OCI-LY1 (cell line): ENCODE measurements around the gene TRAPPC14.

ENCODE experiments used
- H2AFZ ChIP-seq: fragments of 200-600 bp; sonication (generic), shearing (Covaris generic); 2 replicates; pipeline ENCODE4 v1.6.0; 2014; ENCODE audit warnings: antibody characterized with exemption, mild to moderate bottlenecking, low read length
- H3F3A ChIP-seq: fragments of 200-600 bp; sonication (generic), shearing (Covaris generic); 2 replicates; pipeline ENCODE4 v1.6.0; 2014; ENCODE audit warnings: mild to moderate bottlenecking, antibody characterized with exemption, low read length, moderate library complexity; ENCODE audit not compliant: insufficient read depth
- H3K27ac ChIP-seq: fragments of 200-600 bp; sonication (generic); 2 replicates; pipeline ENCODE4 v1.5.1; 2014; ENCODE audit warnings: low read length, mixed run types, mild to moderate bottlenecking, low read depth; ENCODE audit not compliant: poor library complexity, severe bottlenecking
- H3K27me3 ChIP-seq: fragments of 200-600 bp; sonication (generic); 2 replicates; pipeline ENCODE4 v1.6.0; 2014; ENCODE audit warnings: antibody characterized with exemption, mild to moderate bottlenecking, low read length, moderate library complexity; ENCODE audit not compliant: insufficient read depth
- H3K36me3 ChIP-seq: fragments of 200-600 bp; sonication (generic); 2 replicates; pipeline ENCODE4 v1.6.1; 2014; ENCODE audit warnings: mild to moderate bottlenecking, antibody characterized with exemption, low read length, moderate library complexity, mixed read lengths; ENCODE audit not compliant: insufficient read depth
- H3K4me1 ChIP-seq: fragments of 200-600 bp; sonication (generic); 2 replicates; pipeline ENCODE4 v1.5.1; 2014; ENCODE audit warnings: mild to moderate bottlenecking, low read length, moderate library complexity; ENCODE audit not compliant: insufficient read depth, severe bottlenecking
- H3K4me2 ChIP-seq: fragments of 200-600 bp; sonication (generic), shearing (Covaris generic); 2 replicates; pipeline ENCODE4 v1.6.1; 2014; ENCODE audit warnings: low read length
- H3K4me3 ChIP-seq: fragments of 200-600 bp; sonication (generic); 2 replicates; pipeline ENCODE4 v1.5.1; 2014; ENCODE audit warnings: low read length, low read depth, mild to moderate bottlenecking, mixed read lengths; ENCODE audit not compliant: poor library complexity, severe bottlenecking
- H3K79me2 ChIP-seq: fragments of 200-600 bp; shearing (Covaris generic); 2 replicates; pipeline ENCODE4 v1.6.1; 2016; ENCODE audit warnings: mixed run types, low read length, mixed read lengths; ENCODE audit not compliant: insufficient read depth
- H3K9ac ChIP-seq: fragments of 200-600 bp; sonication (generic), shearing (Covaris generic); 2 replicates; pipeline ENCODE4 v1.6.1; 2014; ENCODE audit warnings: mild to moderate bottlenecking, low read length, mixed read lengths
- H3K9me2 ChIP-seq: fragments of 200-600 bp; sonication (generic), shearing (Covaris generic); 2 replicates; pipeline ENCODE4 v1.6.1; 2014; ENCODE audit warnings: low read depth, mild to moderate bottlenecking, low read length, mixed read lengths
- H3K9me3 ChIP-seq: fragments of 200-600 bp; shearing (Covaris generic); 2 replicates; pipeline ENCODE4 v1.6.1; 2014; ENCODE audit warnings: low read length, mixed read lengths
- H4K20me1 ChIP-seq: fragments of 200-600 bp; sonication (generic), shearing (Covaris generic); 2 replicates; pipeline ENCODE4 v1.6.0; 2016; ENCODE audit warnings: mild to moderate bottlenecking, low read length; ENCODE audit not compliant: insufficient read depth
- CTCF ChIP-seq: fragments of 200-600 bp; sonication (generic), shearing (Covaris generic); IDR thresholded peaks from 2 replicates; pipeline ENCODE4 v1.5.1; 2017; ENCODE audit warnings: mild to moderate bottlenecking, antibody characterized with exemption, low read length, moderate library complexity, mixed read lengths
- EZH2 ChIP-seq: fragments of 200-600 bp; sonication (generic), shearing (Covaris generic); IDR thresholded peaks from 2 replicates; pipeline ENCODE4 v1.8.0; 2017; ENCODE audit warnings: borderline replicate concordance, mixed run types, mild to moderate bottlenecking, antibody characterized with exemption, low read length, moderate library complexity, mixed read lengths

The TRAPPC14 gene

GRCh38 chr7:100171087-100171681 is 12.7 kb upstream of the TRAPPC14 start:
- no peaks in the 10 kb centered on the region for H4K20me1 ChIP-seq
- peak overlapping the region; percentile 21; the same call in 1 of the 2 replicates for H3K9ac ChIP-seq

GRCh38 chr7:100170101-100170897 is 11.8 kb upstream of the TRAPPC14 start:
- Histone ChIP-seq H3K27ac (no peak overlapping the region), H3K9ac (no peak overlapping the region), H3K4me2 (peak overlapping the region; percentile 76; the same call in 1 of the 2 replicates), H3K79me2 (no peaks in the 10 kb centered on the region), H3K36me3 (no peaks in the 10 kb centered on the region; the same call in 1 of the 2 replicates), H3F3A (no peaks in the 10 kb centered on the region; the same call in 1 of the 2 replicates), H2AFZ (no peak overlapping the region), H4K20me1 (no peaks in the 10 kb centered on the region), H3K4me1 (peaks cover 24% of the 10 kb centered on the region), H3K27me3 (peaks cover 30% of the 10 kb centered on the region), H3K4me3 (no peak overlapping the region), H3K9me3 (no peaks in the 10 kb centered on the region), H3K9me2 (no peaks in the 10 kb centered on the region)
- TF ChIP-seq EZH2 = no peak
- no peak for TF ChIP-seq CTCF

More at GRCh38 chr7:100171087-100171681, 12.7 kb upstream of the TRAPPC14 start:
- peaks cover 25% of the 10 kb centered on the region for H3K27me3 ChIP-seq
- no peaks in the 10 kb centered on the region for H3K9me3 ChIP-seq
- peak overlapping the region; percentile 76 for H3K4me2 ChIP-seq
- no peaks in the 10 kb centered on the region for H3K9me2 ChIP-seq
- no peak for TF ChIP-seq EZH2
- TF ChIP-seq CTCF = no peak
- H2AFZ ChIP-seq = no peak overlapping the region
- peak overlapping the region; percentile 57 for H3K4me3 ChIP-seq
- no peak overlapping the region for H3K27ac ChIP-seq
- peaks cover 28% of the 10 kb centered on the region for H3K4me1 ChIP-seq
- no peaks in the 10 kb centered on the region; the same call in 1 of the 2 replicates for H3F3A ChIP-seq
- H3K36me3 ChIP-seq = no peaks in the 10 kb centered on the region; the same call in 1 of the 2 replicates
- H3K79me2 ChIP-seq = no peaks in the 10 kb centered on the region

GRCh38 chr7:100169147-100169850 is 10.8 kb upstream of the TRAPPC14 start:
- Histone ChIP-seq H4K20me1 (no peaks in the 10 kb centered on the region), H3K36me3 (no peaks in the 10 kb centered on the region; the same call in 1 of the 2 replicates), H3K9ac (no peak overlapping the region), H3F3A (no peaks in the 10 kb centered on the region; the same call in 1 of the 2 replicates), H3K27me3 (peaks cover 30% of the 10 kb centered on the region), H3K27ac (no peak overlapping the region), H3K4me2 (no peak overlapping the region), H3K9me3 (no peaks in the 10 kb centered on the region), H2AFZ (no peak overlapping the region), H3K9me2 (no peaks in the 10 kb centered on the region), H3K4me3 (no peak overlapping the region), H3K4me1 (peaks cover 24% of the 10 kb centered on the region), H3K79me2 (no peaks in the 10 kb centered on the region)
- TF ChIP-seq EZH2 = no peak
- TF ChIP-seq CTCF = no peak
